Fibroblast of lung (primary cell): Measurements from ENCODE around the gene CUBN.

Experiments
- CTCF ChIP-seq, 2 donors: IDR thresholded peaks in 1 of 2; conservative IDR thresholded peaks in 1 of 2; 1 replicate in 1 of 2; 2 replicates in 1 of 2; pipeline ENCODE4 v1.5.1; 2011 to 2012; ENCODE audit warnings: low read length in 2 of 2, control low read depth in 1 of 2, inconsistent platforms in 1 of 2, low read depth in 1 of 2, mild to moderate bottlenecking in 1 of 2
- EZH2 ChIP-seq: IDR thresholded peaks from 2 replicates; pipeline ENCODE4 v1.5.1; 2012; ENCODE audit warnings: low read length, control low read depth, mild to moderate bottlenecking; ENCODE audit errors: missing control alignments

GRCh38 chr10:17179002-17179401 lies 49.4 kb upstream of the CUBN start:
- TF ChIP-seq CTCF (conservative IDR thresholded peaks at IDR 0.05 in 1 of 2, IDR thresholded peaks at IDR 0.05 in 1 of 2; ENCODE audit: low read depth in 1 of 2, low read length in 2 of 2) (no peak), EZH2 (no peak)
